Esophagus squamous epithelium (tissue), 5 donors: ENCODE data around the gene CDK2. TPM values are rescaled to one million over a fixed set of nuclear protein-coding genes. Genes with fewer than 3 reads are reported as not detected.
"Not testable (repeated sequence)": the region's sequence is repeated elsewhere in the genome, so short reads cannot be mapped to it uniquely, and the experiment has no call there.

Source experiments
- DNase-seq: peaks from one replicate; lab custom pipeline; 2025; lab: John Stamatoyannopoulos, UW
- H3K27ac ChIP-seq, 4 donors: fragments of 200-600 bp; sonication (generic); one replicate each; pipeline ENCODE4 v1.5.1; 2016 to 2019; ENCODE audit warnings: mild to moderate bottlenecking in 1 of 4
- H3K27me3 ChIP-seq, 4 donors: fragments of 200-600 bp; sonication (generic); 1 replicate in 3 of 4; 2 replicates in 1 of 4; pipeline versions ENCODE4 v1.5.1 to v1.6.0; 2017 to 2021; ENCODE audit warnings: antibody characterized with exemption in 1 of 4
- H3K36me3 ChIP-seq, 3 donors: fragments of 200-600 bp; sonication (generic); one replicate each; pipeline ENCODE4 v1.5.1; 2016 to 2019
- H3K4me1 ChIP-seq, 3 donors: fragments of 200-600 bp; sonication (generic); one replicate each; pipeline ENCODE4 v1.5.1; 2017 to 2019
- H3K4me3 ChIP-seq, 4 donors: fragments of 200-600 bp; sonication (generic); 1 replicate in 3 of 4; 2 replicates in 1 of 4; pipeline ENCODE4 v1.5.1; 2016 to 2019; ENCODE audit warnings: mild to moderate bottlenecking in 2 of 4, moderate library complexity in 1 of 4
- H3K9me3 ChIP-seq, 3 donors: fragments of 200-600 bp; sonication (generic); one replicate each; pipeline ENCODE4 v1.5.1; 2016 to 2019
- CTCF ChIP-seq, 6 experiments: fragments of 450-650 bp in 4 of 6; fragments of 200-600 bp in 2 of 6; sonication (generic) in 2 of 6; IDR thresholded peaks; one replicate each; pipeline ENCODE4 v1.5.1; 2016 to 2019; ENCODE audit warnings: antibody characterized with exemption in 6 of 6, mild to moderate bottlenecking in 4 of 6, moderate library complexity in 4 of 6
- POLR2A ChIP-seq, 4 donors: fragments of 450-650 bp; IDR thresholded peaks; one replicate each; pipeline ENCODE4 v1.6.1; 2017; ENCODE audit warnings: antibody characterized with exemption in 4 of 4, mild to moderate bottlenecking in 4 of 4, moderate library complexity in 3 of 4
- WGBS, 2 donors: methylation state at CpG; one replicate each; pipeline ENCODE4 v1.1.5; 2018; 5-methylcytosine and 5-hydroxymethylcytosine counted together
- intact Hi-C: fragments of 100-400 bp; cut with DNase I; formaldehyde crosslinking; loops from one replicate; pipeline ENCODE4 v1.15.0; 2022
- total RNA-seq, 4 donors: library from RNA; depleted of rRNA; stranded (reverse); fragments of >200 nt; gene quantifications; one replicate each; pipeline ENCODE4 v1.1.0, GENCODE V29; 2016
- donor health status: DM: yes; HTN: yes; CAD: no.

CDK2 gene
- total RNA-seq, 4 donors from 2014 or later, result 11.1 to 22.6 (median 17.0) TPM

- no peak for DNase-seq
- no peak overlapping the region for H3K27ac ChIP-seq
- peaks cover 0 to 58% (median 11%) of the 10 kb centered on the region in 3 donors for H3K36me3 ChIP-seq
- no peaks in the 10 kb centered on the region for H3K27me3 ChIP-seq
- 90 to 96% methylated on average over 7 of the region's 7 CpGs for WGBS, 2 donors
- intact Hi-C loops, result no loop called here
- H3K4me3 ChIP-seq, result no peak overlapping the region
- H3K9me3 ChIP-seq, result no peaks in the 10 kb centered on the region
- TF ChIP-seq POLR2A (IDR thresholded peaks at IDR 0.05) (no peak), CTCF (IDR thresholded peaks at IDR 0.05) (no peak)
- peaks cover 9 to 60% (median 41%) of the 10 kb centered on the region in 3 donors for H3K4me1 ChIP-seq
These were observed 11.8 kb downstream of the CDK2 start for GRCh38 chr12:55978393-55978792.

- no peak for DNase-seq
- Histone ChIP-seq H3K9me3 (no peaks in the 10 kb centered on the region), H3K27ac (no peak overlapping the region), H3K4me1 (peaks cover 9 to 60% (median 41%) of the 10 kb centered on the region in 3 donors), H3K36me3 (peaks cover 5 to 64% (median 11%) of the 10 kb centered on the region in 3 donors), H3K4me3 (no peak overlapping the region), H3K27me3 (no peaks in the 10 kb centered on the region)
- intact Hi-C loops, result no loop called here
- TF ChIP-seq POLR2A (IDR thresholded peaks at IDR 0.05) (no peak), CTCF (IDR thresholded peaks at IDR 0.05) (no peak)
- WGBS, 2 donors, result 48 to 73% methylated on average over 3 of the region's 3 CpGs
These were observed 12.4 kb downstream of the CDK2 start for GRCh38 chr12:55979069-55979468.

GRCh38 chr12:55981882-55982281, 15.3 kb downstream of the CDK2 start:
- 43 to 49% methylated on average over 5 of the region's 5 CpGs for WGBS, 2 donors
- H3K9me3 ChIP-seq, DNase-seq, intact Hi-C loops, H3K4me3 ChIP-seq, H3K27me3 ChIP-seq, H3K27ac ChIP-seq: not testable (repeated sequence)
- H3K4me1 ChIP-seq, result peaks cover 0 to 36% (median 25%) of the 10 kb centered on the region in 3 donors
- peaks cover 11 to 79% (median 21%) of the 10 kb centered on the region in 3 donors for H3K36me3 ChIP-seq

GRCh38 chr12:55982319-55982936, 15.8 kb downstream of the CDK2 start:
- Histone ChIP-seq H3K4me1 (peaks cover 0 to 30% (median 20%) of the 10 kb centered on the region in 3 donors), H3K4me3 (no peak overlapping the region), H3K9me3 (no peaks in the 10 kb centered on the region), H3K27ac (no peak overlapping the region), H3K36me3 (peaks cover 11 to 79% (median 21%) of the 10 kb centered on the region in 3 donors), H3K27me3 (no peaks in the 10 kb centered on the region)
- no peak for DNase-seq
- intact Hi-C loops, result no loop called here
- no peak for TF ChIP-seq POLR2A (IDR thresholded peaks at IDR 0.05)
- TF ChIP-seq CTCF (IDR thresholded peaks at IDR 0.05), result no peak
- 69 to 71% methylated on average over 3 of the region's 3 CpGs for WGBS, 2 donors

GRCh38 chr12:55983232-55983842, 16.7 kb downstream of the CDK2 start:
- 76 to 90% methylated on average over 4 of the region's 4 CpGs for WGBS, 2 donors
- Histone ChIP-seq H3K9me3 (no peaks in the 10 kb centered on the region), H3K27ac (no peak overlapping the region), H3K27me3 (no peaks in the 10 kb centered on the region), H3K4me3 (no peak overlapping the region), H3K4me1 (peaks cover 0 to 21% (median 14%) of the 10 kb centered on the region in 3 donors), H3K36me3 (peaks cover 11 to 85% (median 21%) of the 10 kb centered on the region in 3 donors)
- DNase-seq, result no peak
- intact Hi-C loops, result no loop called here
- TF ChIP-seq CTCF (IDR thresholded peaks at IDR 0.05) (no peak), POLR2A (IDR thresholded peaks at IDR 0.05) (no peak)
